ENCODE data around the gene MYL3. TPM values are rescaled to one million over a fixed set of nuclear protein-coding genes. Genes with fewer than 3 reads are reported as not detected.

The MYL3 gene
- total RNA-seq, 1 experiment from 2014 or later: not detected

- no peaks in the 10 kb centered on the region for H3K79me2 ChIP-seq (ENCODE audit: low read depth)
- intact Hi-C loops (cut with micrococcal nuclease; ENCODE audit: unreplicated experiment): no loop called here
- H3K4me3 ChIP-seq: no peak overlapping the region
- no peaks in the 10 kb centered on the region for H4K20me1 ChIP-seq (ENCODE audit: insufficient read depth)
- TF ChIP-seq, protein P1, sequence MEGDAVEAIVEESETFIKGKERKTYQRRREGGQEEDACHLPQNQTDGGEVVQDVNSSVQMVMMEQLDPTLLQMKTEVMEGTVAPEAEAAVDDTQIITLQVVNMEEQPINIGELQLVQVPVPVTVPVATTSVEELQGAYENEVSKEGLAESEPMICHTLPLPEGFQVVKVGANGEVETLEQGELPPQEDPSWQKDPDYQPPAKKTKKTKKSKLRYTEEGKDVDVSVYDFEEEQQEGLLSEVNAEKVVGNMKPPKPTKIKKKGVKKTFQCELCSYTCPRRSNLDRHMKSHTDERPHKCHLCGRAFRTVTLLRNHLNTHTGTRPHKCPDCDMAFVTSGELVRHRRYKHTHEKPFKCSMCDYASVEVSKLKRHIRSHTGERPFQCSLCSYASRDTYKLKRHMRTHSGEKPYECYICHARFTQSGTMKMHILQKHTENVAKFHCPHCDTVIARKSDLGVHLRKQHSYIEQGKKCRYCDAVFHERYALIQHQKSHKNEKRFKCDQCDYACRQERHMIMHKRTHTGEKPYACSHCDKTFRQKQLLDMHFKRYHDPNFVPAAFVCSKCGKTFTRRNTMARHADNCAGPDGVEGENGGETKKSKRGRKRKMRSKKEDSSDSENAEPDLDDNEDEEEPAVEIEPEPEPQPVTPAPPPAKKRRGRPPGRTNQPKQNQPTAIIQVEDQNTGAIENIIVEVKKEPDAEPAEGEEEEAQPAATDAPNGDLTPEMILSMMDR (conservative IDR thresholded peaks at IDR 0.05): no peak
- no peak for TF ChIP-seq EZH2 (IDR thresholded peaks at IDR 0.05; ENCODE audit: low read depth)
- no peaks in the 10 kb centered on the region for H3K27me3 ChIP-seq (ENCODE audit: insufficient read depth, low read depth)
- no peaks in the 10 kb centered on the region for H3F3A ChIP-seq (ENCODE audit: insufficient read depth, low read depth)
- H3K36me3 ChIP-seq (ENCODE audit: low read depth): no peaks in the 10 kb centered on the region
- no peak overlapping the region for H3K4me2 ChIP-seq
- no peak for DNase-seq
- POLR2A ChIA-PET (ENCODE audit: unreplicated experiment): no interaction called here
- no peak overlapping the region for H3K27ac ChIP-seq
- BruUV-seq (replicated peaks): no TSS peak
- H3K4me1 ChIP-seq (replicated peaks; ENCODE audit: insufficient read depth): peaks cover 3% of the 10 kb centered on the region
- CTCF ChIA-PET: no interaction called here
- no peaks in the 10 kb centered on the region for H3K9me3 ChIP-seq (ENCODE audit: insufficient read depth, low read depth)
- no peak overlapping the region for H2AFZ ChIP-seq
- H3K9me2 ChIP-seq (ENCODE audit: insufficient read depth): no peaks in the 10 kb centered on the region
Measured at GRCh38 chr3:46873521-46873920, 10.3 kb upstream of the MYL3 start.

DNA sequence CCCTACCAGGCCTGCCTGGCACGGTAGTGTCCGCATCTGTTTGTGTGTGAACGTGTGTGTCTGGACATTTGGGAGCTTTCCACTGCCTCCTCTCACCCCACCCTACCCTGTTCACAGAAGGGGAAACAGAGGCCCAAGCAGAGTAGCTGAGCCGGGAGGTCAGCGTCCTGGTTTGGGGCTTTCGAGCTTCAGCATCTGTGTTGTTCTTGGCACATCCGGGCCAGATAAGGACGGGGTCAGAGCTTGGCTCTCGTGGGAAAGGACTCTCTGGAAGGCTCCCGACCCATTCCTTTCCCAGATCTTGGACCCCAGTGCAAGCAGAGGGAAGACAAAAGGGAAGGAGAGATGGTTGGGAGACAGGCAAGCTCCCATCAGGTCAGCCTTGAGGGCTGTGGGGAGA lies 8.0 kb upstream of the MYL3 start:
- H4K20me1 ChIP-seq (ENCODE audit: insufficient read depth): no peaks in the 10 kb centered on the region
- no peak overlapping the region for H2AFZ ChIP-seq
- no peaks in the 10 kb centered on the region for H3K9me2 ChIP-seq (ENCODE audit: insufficient read depth)
- H3K36me3 ChIP-seq (ENCODE audit: low read depth): no peaks in the 10 kb centered on the region
- no peak for DNase-seq
- TF ChIP-seq EZH2 (IDR thresholded peaks at IDR 0.05; ENCODE audit: low read depth): no peak
- TF ChIP-seq, protein P1 (conservative IDR thresholded peaks at IDR 0.05): no peak
- POLR2A ChIA-PET (ENCODE audit: unreplicated experiment): interaction anchor here (1.0 kb wide), 1 partner anchor 11 kb away, joined by 10 read pairs; no protein-coding TSS in a partner anchor
- intact Hi-C loops (cut with micrococcal nuclease; ENCODE audit: unreplicated experiment): no loop called here
- H3F3A ChIP-seq (ENCODE audit: insufficient read depth, low read depth): no peaks in the 10 kb centered on the region
- H3K9me3 ChIP-seq (ENCODE audit: insufficient read depth, low read depth): no peaks in the 10 kb centered on the region
- CTCF ChIA-PET: interaction anchor here (0.7 kb wide), 1 partner anchor 38 kb away, joined by 3 read pairs; no protein-coding TSS in a partner anchor
- no peaks in the 10 kb centered on the region for H3K4me1 ChIP-seq (replicated peaks; ENCODE audit: insufficient read depth)
- H3K79me2 ChIP-seq (ENCODE audit: low read depth): no peaks in the 10 kb centered on the region
- no peaks in the 10 kb centered on the region for H3K27me3 ChIP-seq (ENCODE audit: insufficient read depth, low read depth)
- H3K4me2 ChIP-seq: no peak overlapping the region
- BruUV-seq (replicated peaks): no TSS peak
- H3K27ac ChIP-seq: no peak overlapping the region
- H3K4me3 ChIP-seq: no peak overlapping the region

DNA sequence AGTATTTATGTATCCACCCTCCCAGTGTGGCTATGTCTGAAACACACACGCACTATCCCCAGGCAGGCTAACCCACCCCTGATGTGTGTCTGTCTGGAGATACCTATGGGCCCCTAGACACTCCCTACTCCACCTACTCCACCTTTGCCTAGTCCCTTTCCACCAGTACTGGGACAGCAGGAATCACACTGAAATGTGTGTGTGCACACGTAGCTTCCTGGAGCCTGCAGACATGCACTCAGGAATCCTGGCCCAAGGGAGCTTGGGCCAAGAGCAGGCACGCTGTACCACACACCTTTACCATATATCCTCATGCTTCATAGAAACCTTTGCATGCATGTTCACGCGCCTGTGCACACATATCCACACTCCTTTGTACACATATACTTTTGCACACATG lies 7.4 kb upstream of the MYL3 start:
- H3K79me2 ChIP-seq (ENCODE audit: low read depth): no peaks in the 10 kb centered on the region
- H3K4me3 ChIP-seq: no peak overlapping the region
- no peak for TF ChIP-seq EZH2 (IDR thresholded peaks at IDR 0.05; ENCODE audit: low read depth)
- TF ChIP-seq, protein P1 (conservative IDR thresholded peaks at IDR 0.05): no peak
- no peaks in the 10 kb centered on the region for H3K9me3 ChIP-seq (ENCODE audit: insufficient read depth, low read depth)
- intact Hi-C loops (cut with micrococcal nuclease; ENCODE audit: unreplicated experiment): no loop called here
- H3K27ac ChIP-seq: no peak overlapping the region
- H3K4me2 ChIP-seq: no peak overlapping the region
- POLR2A ChIA-PET (ENCODE audit: unreplicated experiment): interaction anchor here (1.0 kb wide), 1 partner anchor 11 kb away, joined by 10 read pairs; no protein-coding TSS in a partner anchor
- no TSS peak for BruUV-seq (replicated peaks)
- DNase-seq: no peak
- CTCF ChIA-PET: no interaction called here
- H3K27me3 ChIP-seq (ENCODE audit: insufficient read depth, low read depth): no peaks in the 10 kb centered on the region
- no peaks in the 10 kb centered on the region for H3K36me3 ChIP-seq (ENCODE audit: low read depth)
- no peaks in the 10 kb centered on the region for H3K4me1 ChIP-seq (replicated peaks; ENCODE audit: insufficient read depth)
- H4K20me1 ChIP-seq (ENCODE audit: insufficient read depth): no peaks in the 10 kb centered on the region
- H2AFZ ChIP-seq: no peak overlapping the region
- no peaks in the 10 kb centered on the region for H3F3A ChIP-seq (ENCODE audit: insufficient read depth, low read depth)
- no peaks in the 10 kb centered on the region for H3K9me2 ChIP-seq (ENCODE audit: insufficient read depth)
